ENCODE data around the gene NAA25. TPM values are rescaled to one million over a fixed set of nuclear protein-coding genes. Genes with fewer than 3 reads are reported as not detected.

NAA25 gene
- polyA plus RNA-seq, 1 donor from 2014 or later: 30.7 TPM

DNA sequence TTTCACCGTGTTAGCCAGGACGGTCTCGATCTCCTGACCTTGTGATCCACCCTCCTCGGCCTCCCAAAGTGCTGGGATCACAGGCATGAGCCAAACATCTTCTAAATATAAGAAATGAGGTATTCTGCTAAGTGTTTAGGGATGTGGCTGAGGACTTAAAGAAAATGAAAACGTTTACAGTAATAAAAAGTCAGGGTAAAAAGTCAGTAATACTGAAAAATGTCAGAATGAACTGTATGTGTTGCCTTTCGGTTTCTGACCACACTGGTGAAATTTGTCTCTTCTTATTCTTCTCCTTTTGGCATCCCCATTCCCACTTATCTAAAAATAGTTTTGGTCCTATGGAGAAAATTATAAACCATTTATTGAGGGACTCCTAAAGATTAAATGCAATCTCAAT is 116.1 kb downstream of the NAA25 start:
- no peaks in the 10 kb centered on the region for H3K27me3 ChIP-seq (ENCODE audit: insufficient read depth, low read depth, low read length)
- H3K4me2 ChIP-seq (ENCODE audit: low read length): no peak overlapping the region
- H3K4me3 ChIP-seq (ENCODE audit: low read length): no peak overlapping the region
- H4K20me1 ChIP-seq (ENCODE audit: insufficient read depth): no peaks in the 10 kb centered on the region
- no peak overlapping the region for H3K27ac ChIP-seq (ENCODE audit: low read length)
- H3F3A ChIP-seq (ENCODE audit: insufficient read depth, low read length, poor library complexity, severe bottlenecking): no peaks in the 10 kb centered on the region
- TF ChIP-seq, protein P1, sequence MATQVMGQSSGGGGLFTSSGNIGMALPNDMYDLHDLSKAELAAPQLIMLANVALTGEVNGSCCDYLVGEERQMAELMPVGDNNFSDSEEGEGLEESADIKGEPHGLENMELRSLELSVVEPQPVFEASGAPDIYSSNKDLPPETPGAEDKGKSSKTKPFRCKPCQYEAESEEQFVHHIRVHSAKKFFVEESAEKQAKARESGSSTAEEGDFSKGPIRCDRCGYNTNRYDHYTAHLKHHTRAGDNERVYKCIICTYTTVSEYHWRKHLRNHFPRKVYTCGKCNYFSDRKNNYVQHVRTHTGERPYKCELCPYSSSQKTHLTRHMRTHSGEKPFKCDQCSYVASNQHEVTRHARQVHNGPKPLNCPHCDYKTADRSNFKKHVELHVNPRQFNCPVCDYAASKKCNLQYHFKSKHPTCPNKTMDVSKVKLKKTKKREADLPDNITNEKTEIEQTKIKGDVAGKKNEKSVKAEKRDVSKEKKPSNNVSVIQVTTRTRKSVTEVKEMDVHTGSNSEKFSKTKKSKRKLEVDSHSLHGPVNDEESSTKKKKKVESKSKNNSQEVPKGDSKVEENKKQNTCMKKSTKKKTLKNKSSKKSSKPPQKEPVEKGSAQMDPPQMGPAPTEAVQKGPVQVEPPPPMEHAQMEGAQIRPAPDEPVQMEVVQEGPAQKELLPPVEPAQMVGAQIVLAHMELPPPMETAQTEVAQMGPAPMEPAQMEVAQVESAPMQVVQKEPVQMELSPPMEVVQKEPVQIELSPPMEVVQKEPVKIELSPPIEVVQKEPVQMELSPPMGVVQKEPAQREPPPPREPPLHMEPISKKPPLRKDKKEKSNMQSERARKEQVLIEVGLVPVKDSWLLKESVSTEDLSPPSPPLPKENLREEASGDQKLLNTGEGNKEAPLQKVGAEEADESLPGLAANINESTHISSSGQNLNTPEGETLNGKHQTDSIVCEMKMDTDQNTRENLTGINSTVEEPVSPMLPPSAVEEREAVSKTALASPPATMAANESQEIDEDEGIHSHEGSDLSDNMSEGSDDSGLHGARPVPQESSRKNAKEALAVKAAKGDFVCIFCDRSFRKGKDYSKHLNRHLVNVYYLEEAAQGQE (IDR thresholded peaks at IDR 0.05; ENCODE audit: borderline replicate concordance): no peak
- no peak for TF ChIP-seq RAD21 (conservative IDR thresholded peaks at IDR 0.05)
- TF ChIP-seq, protein P2, sequence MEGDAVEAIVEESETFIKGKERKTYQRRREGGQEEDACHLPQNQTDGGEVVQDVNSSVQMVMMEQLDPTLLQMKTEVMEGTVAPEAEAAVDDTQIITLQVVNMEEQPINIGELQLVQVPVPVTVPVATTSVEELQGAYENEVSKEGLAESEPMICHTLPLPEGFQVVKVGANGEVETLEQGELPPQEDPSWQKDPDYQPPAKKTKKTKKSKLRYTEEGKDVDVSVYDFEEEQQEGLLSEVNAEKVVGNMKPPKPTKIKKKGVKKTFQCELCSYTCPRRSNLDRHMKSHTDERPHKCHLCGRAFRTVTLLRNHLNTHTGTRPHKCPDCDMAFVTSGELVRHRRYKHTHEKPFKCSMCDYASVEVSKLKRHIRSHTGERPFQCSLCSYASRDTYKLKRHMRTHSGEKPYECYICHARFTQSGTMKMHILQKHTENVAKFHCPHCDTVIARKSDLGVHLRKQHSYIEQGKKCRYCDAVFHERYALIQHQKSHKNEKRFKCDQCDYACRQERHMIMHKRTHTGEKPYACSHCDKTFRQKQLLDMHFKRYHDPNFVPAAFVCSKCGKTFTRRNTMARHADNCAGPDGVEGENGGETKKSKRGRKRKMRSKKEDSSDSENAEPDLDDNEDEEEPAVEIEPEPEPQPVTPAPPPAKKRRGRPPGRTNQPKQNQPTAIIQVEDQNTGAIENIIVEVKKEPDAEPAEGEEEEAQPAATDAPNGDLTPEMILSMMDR (IDR thresholded peaks at IDR 0.05; ENCODE audit: poor library complexity, severe bottlenecking): no peak
- TF ChIP-seq MXI1 (conservative IDR thresholded peaks at IDR 0.05; ENCODE audit: poor library complexity, severe bottlenecking): no peak
- TF ChIP-seq EZH2 (IDR thresholded peaks at IDR 0.05; ENCODE audit: borderline replicate concordance, insufficient read depth, low read length, poor library complexity, severe bottlenecking): no peak
- no peak for TF ChIP-seq EP300 (conservative IDR thresholded peaks at IDR 0.05; ENCODE audit: poor library complexity, severe bottlenecking)
- TF ChIP-seq POLR2AphosphoS5 (IDR thresholded peaks at IDR 0.05): no peak
- no peak for TF ChIP-seq SMC3 (conservative IDR thresholded peaks at IDR 0.05; ENCODE audit: poor library complexity)
- no peak for TF ChIP-seq TAF1 (IDR thresholded peaks at IDR 0.05; ENCODE audit: low read depth)
- H3K9ac ChIP-seq (ENCODE audit: low read length): no peak overlapping the region
- no peaks in the 10 kb centered on the region for H3K9me2 ChIP-seq (ENCODE audit: insufficient read depth, low read length)
- no peak overlapping the region for H2AFZ ChIP-seq (ENCODE audit: low read depth, low read length)
- H3K9me3 ChIP-seq (ENCODE audit: low read length): no peaks in the 10 kb centered on the region
- no peaks in the 10 kb centered on the region for H3K36me3 ChIP-seq (ENCODE audit: insufficient read depth, low read length)
- H3K79me2 ChIP-seq (replicated peaks; ENCODE audit: insufficient read depth, low read length): no peaks in the 10 kb centered on the region

DNA sequence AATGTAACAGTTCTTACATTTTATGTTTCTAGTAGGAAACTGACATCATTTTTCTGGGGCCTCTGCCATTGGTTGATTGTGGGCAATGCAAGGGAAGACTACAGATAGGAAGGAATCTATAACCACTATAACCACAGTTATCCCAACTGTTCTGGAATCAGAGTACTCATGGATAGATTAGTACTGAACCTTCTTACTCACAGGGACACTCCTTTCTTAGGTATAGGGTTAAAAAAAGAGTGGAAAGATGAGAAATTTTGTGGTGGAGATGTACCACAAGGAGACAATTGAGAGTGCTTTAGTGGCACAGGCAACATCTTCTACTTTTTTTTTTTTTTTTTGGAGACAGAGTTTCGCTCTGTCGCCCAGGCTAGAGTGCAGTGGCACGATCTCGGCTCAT is 116.6 kb downstream of the NAA25 start:
- H3F3A ChIP-seq (ENCODE audit: insufficient read depth, low read length, poor library complexity, severe bottlenecking): no peaks in the 10 kb centered on the region
- no peak overlapping the region for H2AFZ ChIP-seq (ENCODE audit: low read depth, low read length)
- no peak for TF ChIP-seq EZH2 (IDR thresholded peaks at IDR 0.05; ENCODE audit: borderline replicate concordance, insufficient read depth, low read length, poor library complexity, severe bottlenecking)
- TF ChIP-seq EP300 (conservative IDR thresholded peaks at IDR 0.05; ENCODE audit: poor library complexity, severe bottlenecking): no peak
- TF ChIP-seq SMC3 (conservative IDR thresholded peaks at IDR 0.05; ENCODE audit: poor library complexity): no peak
- TF ChIP-seq, protein P2 (IDR thresholded peaks at IDR 0.05; ENCODE audit: poor library complexity, severe bottlenecking): no peak
- no peak for TF ChIP-seq TAF1 (IDR thresholded peaks at IDR 0.05; ENCODE audit: low read depth)
- no peak for TF ChIP-seq POLR2AphosphoS5 (IDR thresholded peaks at IDR 0.05)
- no peak for TF ChIP-seq MXI1 (conservative IDR thresholded peaks at IDR 0.05; ENCODE audit: poor library complexity, severe bottlenecking)
- no peak overlapping the region for H3K27ac ChIP-seq (ENCODE audit: low read length)
- H3K9ac ChIP-seq (ENCODE audit: low read length): no peak overlapping the region
- no peaks in the 10 kb centered on the region for H3K9me2 ChIP-seq (ENCODE audit: insufficient read depth, low read length)
- H3K36me3 ChIP-seq (ENCODE audit: insufficient read depth, low read length): no peaks in the 10 kb centered on the region
- no peak overlapping the region for H3K4me3 ChIP-seq (ENCODE audit: low read length)
- H3K4me2 ChIP-seq (ENCODE audit: low read length): no peak overlapping the region
- H4K20me1 ChIP-seq (ENCODE audit: insufficient read depth): no peaks in the 10 kb centered on the region
- no peaks in the 10 kb centered on the region for H3K79me2 ChIP-seq (replicated peaks; ENCODE audit: insufficient read depth, low read length)
- H3K27me3 ChIP-seq (ENCODE audit: insufficient read depth, low read depth, low read length): no peaks in the 10 kb centered on the region
- H3K9me3 ChIP-seq (ENCODE audit: low read length): no peaks in the 10 kb centered on the region
